HG03045 (cell line): ENCODE data around the gene SYPL1.

Source experiments
- ATAC-seq: cut with Tn5 transposase; IDR thresholded peaks from one replicate; pipeline ENCODE4 v1.9.1; 2021; ENCODE audit warnings: mild to moderate bottlenecking, moderate library complexity; ENCODE audit not compliant: unreplicated experiment

SYPL1 gene

DNA sequence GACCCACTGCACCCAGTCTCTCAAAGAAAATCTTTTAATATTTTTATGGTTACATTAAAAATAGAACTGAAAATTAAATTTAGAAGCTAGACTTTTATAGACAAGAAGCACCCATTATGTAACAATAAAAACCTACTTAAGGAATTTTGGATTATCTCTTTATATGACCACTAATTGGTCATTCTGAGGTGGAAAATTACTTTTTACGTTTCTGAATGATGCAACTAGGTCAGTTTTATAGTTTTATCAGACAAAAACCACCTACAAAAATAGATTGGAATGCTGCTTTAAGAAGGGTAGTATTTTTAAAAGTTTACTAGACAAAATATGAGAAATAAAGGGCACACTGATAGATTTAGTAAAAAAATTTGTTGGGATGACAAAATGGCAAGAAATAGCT, 16.5 kb downstream of the SYPL1 start:
- no peak for ATAC-seq

DNA sequence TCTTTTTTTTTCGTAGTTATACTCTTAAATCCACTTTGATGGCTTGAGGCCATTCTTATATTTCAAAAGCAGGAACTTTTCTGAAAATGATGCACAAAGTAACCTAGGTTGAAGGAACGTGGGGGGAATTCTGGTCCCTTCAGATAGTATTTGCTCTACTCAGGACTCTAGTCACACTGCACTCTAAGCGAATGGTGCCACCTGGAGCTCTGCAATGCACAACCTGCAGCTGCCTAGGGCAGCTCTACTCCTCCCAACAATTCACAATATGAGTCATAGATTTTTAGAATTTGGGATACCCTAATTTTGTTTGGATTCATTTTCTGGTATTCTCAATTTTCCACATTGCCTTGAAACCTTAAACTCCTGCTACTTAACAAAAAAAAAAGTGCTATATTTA, 17.3 kb downstream of the SYPL1 start:
- no peak for ATAC-seq

DNA sequence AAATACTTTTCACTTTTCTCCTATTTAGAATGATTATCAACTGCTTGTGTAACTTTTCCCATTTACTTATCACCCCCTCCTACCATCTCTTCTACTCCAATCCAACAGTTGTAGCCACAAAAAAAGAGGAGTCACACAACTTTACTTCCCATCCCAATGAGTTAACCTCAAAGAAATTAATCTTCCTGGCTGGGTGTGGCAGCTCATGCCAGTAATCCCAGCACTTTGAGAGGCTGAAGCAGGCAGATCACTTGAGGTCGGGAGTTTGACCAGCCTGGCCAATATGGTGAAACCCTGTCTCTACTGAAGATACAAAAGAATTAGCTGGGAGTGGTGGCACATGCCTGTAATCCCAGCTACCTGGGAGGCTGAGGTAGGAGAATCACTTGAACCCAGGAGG, 19.9 kb downstream of the SYPL1 start:
- ATAC-seq = no peak

DNA sequence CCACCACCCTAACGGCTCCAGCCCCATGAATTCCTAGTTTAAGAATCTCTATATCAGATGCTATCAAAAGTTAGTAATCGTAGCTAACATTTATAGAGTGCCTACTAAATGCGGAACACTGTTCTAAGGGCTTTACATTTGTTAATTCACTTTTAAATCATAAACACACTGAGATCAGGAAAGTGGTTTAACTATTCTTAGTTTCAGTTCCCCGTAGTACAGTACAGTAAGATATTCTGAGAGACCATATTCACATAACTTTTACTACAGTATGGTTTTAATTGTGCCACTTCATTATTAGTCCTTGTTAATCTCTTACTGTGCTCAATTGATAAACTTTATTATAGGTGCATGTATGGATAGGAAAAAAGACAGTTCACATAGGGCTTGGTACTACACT, 22.5 kb downstream of the SYPL1 start:
- ATAC-seq = no peak

DNA sequence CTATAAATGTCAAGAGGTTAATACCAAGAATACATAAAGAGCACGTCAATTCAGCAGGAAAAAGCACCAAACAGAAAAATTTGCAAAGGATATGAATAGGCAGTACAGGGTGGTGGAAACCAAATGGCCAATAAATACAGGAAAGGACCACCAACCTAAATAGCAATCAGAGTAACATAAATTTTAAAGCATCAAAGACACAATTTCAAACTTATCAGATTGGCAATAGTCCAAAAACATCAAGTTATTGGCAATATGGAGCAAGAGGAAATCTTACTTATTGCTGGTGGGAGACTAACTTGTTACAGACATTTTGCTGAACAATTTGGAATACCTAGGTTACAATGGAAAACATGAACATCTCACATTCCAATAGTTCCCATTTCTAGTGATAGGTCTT, 24.1 kb downstream of the SYPL1 start:
- ATAC-seq = no peak

DNA sequence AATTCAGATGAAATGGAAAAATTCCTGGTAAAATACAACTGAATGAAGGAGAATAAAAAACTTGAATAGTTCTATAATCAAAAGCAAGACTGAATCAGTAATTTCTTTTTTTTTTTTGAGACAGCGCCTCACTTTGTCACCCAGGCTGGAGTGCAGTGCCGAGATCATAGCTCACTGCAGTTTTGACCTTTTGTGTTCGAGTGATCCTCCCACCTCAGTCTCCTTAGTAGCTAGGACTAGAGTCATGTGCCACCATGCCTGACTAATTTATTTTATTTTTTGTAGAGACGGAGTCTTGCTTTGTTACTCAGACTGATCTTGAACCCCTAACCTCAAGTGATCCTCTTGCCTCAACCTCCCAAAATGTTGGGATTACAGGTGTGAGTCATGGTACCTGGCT, 26.1 kb downstream of the SYPL1 start:
- no peak for ATAC-seq

DNA sequence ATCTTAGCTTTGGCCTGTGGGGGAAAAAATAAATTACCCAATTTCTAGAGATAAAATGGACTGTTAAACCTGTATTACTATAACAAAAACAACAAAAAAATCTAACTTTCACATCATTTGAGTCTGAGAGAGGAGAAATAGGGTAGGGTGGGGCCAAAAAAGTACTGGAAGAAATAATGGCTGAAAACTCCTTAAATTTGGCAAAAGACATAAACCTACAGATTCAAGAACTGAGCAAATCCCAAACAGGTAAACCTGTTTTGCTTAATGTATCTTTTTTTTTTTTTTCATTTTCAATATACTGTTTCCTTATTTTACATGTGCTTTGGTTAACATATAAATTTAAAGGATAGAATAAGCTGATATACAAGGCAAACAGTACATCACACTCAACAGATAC, 27.1 kb downstream of the SYPL1 start:
- no peak for ATAC-seq

DNA sequence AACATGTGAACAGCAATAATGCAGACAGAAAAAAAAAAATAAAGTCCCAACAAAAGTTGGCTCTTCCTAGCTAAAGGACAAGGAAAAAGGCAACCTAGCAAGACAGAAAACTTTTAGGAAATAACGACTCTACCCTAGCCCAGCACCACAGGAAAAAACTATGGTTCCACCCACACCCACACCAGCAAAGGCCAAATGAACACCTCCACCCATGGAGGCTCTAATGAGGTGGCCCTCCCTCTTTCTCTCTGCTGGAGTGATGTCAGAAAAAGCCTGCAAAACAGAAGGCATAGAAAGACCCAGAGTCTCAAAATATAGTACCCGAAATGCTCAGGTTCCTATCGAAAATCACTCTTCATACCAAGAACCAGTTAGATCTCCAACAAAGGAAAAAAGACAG, 28.4 kb downstream of the SYPL1 start:
- ATAC-seq = no peak

DNA sequence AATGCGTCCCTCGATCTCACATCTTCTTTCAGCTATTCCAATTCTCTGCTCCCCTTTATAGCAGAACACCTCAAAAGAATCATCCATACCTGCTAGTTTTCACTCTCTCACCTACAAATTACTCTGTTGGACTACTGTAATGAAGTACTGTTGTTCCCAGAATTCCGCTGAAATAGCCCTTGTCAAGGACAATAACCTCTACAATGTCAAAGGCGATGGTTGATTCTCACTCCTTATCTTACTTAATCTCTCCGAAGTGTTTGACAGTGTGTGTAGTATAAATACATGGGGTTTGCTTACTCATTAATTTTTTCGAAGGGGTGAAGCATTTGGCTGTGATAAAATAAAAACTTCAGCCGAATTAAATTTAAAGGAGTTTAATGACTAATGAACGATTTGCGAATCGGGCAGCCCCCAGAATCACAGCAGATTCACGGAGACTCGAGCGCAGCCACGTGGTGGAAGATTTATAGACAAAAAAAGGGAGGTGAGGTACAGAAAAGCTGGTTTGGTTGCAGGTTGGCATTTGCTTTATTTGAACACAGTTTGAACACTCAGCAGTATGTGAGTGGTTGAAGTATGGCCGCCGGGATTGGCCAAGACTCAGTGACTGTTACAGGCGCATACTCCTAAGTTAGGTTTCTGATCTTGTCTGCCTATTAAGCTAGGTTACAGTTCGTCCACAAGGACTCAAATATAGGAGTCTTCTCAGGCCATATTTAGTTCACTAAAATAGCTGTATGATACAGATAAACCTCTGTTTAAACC, 29.8 kb downstream of the SYPL1 start:
- ATAC-seq = no peak

DNA sequence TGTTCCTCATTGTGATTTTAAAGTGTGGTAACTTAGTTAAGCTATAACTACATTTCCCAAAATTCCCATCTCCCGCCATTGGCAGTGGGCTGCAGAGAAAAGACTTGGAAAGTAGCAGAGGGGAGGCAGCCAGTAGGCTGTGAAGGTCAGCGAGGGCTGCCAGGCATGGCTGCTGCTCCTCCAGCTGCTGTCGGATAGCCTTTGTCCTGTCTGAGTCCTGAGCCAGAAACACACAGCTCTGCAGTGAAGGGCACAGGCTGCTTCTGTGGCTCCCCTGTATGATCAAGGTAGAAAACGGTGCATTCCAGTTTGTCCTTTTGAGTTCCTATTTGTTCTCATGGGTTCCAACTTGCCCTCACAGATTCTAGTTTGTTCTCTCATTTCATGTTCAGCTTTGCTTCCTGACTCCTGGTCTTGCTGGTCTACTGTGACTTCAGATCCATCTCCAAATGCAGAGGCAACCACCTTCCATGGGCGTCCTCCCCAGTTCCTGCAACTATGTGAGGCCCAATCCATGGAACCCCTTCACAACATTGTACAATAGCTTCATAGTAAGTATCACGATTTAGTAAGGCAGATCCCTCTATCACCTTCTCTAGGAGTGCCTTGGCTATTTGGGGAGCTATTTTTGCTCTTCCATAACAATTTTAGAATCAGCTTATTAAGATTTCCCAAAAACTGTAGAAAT, 31.7 kb downstream of the SYPL1 start:
- ATAC-seq = no peak

DNA sequence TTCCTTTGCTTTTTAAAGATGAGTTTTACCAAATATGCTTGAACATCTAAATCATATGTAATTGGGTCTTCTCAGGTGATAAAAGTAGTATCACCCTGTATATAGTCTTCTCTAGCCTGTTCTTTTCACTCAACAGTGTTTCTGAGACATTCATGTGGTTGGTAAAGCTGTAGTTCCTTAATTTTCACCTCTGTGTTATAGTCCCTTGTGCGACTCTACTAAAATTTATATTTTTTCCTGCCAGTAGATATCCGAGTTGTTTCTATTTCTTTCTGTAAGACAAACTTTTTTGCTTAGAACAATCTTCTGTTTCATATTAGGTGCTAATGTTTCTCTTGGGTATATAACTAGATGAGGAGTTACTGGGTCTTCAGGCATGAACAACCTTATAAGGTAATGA, 35.6 kb downstream of the SYPL1 start:
- ATAC-seq = no peak

DNA sequence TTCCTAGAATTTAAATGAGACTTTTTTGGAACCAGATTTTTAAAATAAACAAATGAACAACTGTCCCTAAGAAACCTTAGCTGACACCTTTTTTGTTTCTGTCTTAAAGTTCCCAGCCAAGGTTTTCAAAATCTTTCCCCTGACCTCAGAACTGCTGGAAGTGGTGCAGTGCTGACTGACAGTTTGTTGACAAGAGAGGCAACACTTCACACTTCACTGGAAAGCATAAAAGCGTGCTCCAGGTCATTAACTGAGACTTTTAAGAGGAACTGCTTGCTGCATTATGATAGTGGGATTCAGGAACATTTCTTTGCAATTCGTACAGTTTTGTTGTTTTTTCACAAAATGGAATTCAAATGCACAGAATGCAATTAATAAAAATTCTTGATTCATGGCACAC, 36.2 kb downstream of the SYPL1 start:
- ATAC-seq = no peak

DNA sequence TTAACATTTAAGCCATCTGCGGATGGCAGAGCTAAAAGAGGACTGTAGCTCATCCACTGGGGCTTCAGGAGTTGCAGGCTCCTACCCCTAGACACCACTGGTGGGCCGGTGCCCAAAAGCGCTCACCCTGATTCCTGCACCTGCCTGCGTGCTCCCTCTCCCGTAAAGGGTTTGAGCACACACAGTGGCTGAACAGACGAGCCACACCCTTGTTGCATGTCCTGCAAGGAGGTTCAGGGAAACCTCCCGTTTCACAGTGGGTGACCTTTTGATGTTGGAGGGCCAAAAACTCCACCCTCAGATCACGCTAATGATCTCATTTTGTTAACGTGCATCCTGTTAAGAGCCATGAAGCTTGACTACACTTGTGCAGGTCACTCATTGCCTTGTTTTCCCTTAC, 37.9 kb downstream of the SYPL1 start:
- ATAC-seq = no peak

DNA sequence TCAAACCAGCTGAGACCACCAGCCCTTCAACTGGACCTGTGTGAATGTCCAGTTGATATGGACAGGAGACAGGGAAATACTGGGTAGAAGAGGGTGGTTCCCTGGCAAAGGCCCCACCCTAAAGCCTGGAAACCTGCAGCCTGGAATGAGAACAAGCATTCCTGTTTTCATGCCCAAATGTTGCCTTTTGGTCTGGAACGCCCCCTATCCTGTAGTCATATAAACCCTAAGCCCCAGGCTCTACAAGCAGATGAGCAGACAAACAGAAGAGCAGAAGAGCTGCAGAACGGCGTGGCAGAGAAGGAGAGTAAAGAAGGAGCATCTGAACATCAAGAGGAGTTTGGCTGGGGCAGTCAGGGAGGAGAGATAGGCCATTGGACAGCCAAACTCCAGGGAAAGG, 38.4 kb downstream of the SYPL1 start:
- no peak for ATAC-seq

DNA sequence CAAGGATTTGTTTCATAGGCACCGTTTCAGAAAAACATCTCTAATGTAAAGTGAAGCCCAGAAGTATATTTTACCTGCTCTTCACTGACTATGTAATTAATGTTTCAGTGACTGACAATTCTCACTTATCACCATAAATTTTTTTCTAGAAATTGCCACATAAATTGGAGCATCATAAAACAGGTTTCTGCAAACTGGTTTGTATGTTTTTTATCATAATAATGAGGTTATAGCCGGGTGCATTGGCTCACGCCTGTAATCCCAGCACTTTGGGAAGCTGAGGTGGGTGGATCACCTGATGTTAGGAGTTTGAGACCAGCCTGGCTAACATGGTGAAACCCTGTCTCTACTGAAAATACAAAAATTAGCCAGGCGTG, 39.4 kb downstream of the SYPL1 start:
- no peak for ATAC-seq

DNA sequence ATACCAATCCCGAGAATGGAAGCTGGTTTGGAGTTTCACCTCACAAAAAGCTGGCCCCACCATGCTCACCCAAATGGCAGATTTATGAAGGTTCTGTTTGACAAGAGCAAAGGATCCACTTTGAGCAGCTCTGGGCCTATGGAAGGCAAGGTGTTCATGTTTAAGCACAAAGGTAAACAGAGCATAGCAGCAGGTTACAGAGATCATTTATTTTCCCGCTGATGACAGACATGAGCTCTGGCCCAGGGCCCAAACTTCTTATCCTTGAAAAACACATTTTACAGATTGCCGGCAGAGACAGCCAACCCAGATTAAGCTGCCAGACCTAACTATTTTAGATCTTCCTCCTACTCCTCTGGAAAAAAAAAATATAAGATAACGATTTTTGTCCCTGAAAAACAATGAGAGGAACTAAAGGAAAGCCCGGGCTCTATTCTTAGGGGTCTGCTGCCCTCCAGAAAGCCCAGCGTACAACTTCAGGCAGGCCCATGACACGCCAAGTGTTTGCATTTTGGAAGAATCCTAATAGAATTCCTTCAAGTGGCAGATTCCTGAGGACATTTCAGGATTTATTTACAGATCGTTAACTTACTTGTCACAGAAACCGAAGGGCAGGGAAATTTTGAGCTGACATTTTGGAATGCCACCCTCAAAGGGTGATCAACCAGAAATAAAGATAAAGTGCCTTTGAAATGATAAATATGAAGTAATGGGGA, 40.0 kb downstream of the SYPL1 start:
- ATAC-seq = no peak

DNA sequence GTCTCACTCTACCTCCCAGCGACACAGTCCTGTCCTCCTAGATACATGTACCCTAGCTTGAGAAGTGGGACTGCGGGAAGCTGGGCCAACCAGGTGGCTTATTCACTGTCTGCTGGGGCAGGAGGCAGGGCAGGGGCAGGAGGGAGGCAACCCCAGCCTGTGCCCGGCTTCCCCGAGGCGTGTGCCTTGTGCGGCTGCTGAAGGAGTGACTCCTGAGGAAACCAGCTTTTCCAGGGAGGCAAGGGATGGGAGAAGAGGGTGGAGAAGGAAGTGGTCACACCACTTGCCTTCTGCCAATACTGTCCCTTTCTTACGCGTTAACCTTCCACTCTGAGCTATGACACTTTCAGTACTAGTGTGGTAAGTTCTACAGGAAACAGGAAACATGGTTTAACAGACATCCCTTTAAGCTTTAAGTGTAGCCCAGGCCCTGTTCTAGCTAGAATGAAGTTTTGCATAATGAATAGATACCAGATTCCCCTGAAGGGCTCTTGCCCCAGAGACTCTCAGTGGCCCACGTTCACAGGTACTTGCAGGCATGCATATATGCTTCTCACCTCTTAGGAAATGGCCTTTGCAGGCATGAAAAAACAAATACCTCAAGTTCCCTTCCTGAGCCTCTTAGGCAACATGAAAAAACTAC, 40.6 kb downstream of the SYPL1 start:
- ATAC-seq = peak; percentile 97

DNA sequence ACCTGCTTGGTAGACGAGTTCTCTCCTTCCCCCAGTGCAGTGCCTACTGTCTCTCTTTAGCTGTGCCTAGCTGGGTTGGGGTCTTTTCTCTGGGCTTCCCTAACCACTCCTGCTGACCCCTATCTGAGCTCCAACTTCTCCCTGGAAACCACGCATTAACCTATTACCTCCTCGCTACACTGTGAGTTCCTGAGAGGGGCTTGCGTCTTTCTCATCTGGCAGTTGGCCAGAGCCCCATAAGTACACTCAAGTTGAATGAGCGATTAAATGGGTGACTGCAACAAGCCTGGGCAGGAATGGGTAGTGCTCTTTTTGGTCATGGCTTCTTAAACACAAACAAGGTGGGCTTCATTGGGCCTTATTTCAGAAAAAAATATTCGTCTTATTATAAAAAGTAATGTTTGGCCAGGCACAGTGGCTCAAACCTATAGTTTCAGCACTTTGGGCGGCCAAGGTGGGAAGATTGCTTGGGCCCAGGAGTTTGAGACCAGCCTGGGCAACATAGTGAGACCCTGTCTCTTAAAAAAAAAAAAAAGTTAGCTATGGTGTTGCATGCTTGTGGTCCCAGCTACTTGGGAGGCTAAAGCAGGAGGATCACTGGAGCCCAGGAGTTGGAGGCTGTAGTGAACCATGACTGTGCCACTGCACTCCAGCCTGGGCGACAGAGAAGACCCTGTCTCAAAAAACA, 41.4 kb downstream of the SYPL1 start:
- ATAC-seq = no peak

DNA sequence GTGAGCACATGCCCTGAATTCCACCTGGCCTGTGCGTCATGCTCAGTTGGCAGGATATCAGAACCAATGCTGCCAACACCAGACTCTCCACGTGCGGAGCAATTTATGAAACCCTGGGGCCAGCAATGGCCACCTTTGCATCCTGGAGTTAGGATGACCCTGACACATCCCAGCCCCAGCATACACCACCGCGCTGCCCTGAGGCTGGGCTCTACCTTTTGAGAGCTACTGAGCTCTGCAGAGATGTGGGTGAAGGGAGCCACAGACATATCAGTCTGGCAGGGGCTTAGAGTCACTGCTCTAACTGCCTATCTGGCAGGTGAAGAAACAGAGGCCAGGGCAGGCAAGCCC, 41.9 kb downstream of the SYPL1 start:
- no peak for ATAC-seq

DNA sequence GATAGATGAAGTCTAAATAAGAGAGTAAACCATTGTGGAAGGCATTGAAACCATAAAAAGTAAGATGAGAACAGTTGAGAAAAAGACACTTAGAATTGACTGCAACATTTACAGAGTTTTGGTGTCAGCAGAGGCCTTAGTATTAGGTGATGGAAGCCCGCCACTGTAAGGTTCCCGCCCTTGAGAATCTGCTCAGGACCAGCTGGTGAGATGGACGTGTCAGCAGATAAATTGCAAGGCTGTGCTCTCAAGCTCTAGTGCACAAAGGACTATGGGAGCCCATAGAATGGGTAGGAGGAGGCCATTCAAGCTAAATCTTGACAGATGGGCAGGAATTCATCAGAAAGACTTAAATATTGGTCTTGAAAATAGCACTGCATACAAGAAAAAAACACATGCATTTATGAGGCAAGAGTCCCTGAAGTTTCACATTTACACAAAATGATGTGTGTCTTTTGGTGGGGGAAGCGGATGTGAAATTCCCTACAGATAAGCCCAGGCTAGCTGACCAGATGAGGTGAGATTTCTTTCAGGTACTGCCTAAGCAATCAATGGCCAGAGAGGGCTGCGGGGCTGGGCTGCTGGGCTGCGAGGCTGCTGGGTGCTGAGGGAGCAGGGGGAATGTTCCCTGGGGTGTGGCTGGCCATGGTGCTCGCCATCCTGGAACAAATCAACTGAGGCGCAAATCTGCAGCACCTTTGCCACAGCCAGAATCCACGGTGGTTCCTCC, 42.5 kb downstream of the SYPL1 start:
- ATAC-seq = no peak

DNA sequence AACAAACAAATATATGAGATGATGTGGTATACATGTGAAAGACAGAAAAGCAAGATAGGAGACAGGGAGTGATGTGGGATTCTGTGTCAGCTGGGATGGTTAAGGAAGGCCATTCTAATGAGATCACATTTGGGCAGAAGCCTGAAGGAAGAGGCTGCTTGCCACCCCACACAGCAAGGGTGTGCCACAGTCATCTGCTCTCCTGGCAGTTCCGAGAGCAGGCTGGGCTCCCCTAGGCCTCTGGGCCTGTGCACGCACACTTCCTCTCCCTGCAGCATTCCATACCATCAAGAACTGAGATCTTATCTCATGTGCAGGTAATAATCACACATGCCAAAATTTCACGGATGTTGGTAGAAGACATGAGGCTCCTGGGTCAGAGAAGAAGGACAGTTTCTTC, 43.1 kb downstream of the SYPL1 start:
- ATAC-seq = no peak
